PC-3 (cell line): ENCODE data around the gene KRTAP5-11. TPM values are rescaled to one million over a fixed set of nuclear protein-coding genes. Genes with fewer than 3 reads are reported as not detected.
"Not testable (repeated sequence)": the region's sequence is repeated elsewhere in the genome, so short reads cannot be mapped to it uniquely, and the experiment has no call there.

ENCODE experiments used
- ATAC-seq: fragments of 200-7000 bp; cut with Tn5 transposase; 2 replicates; pipeline ENCODE4 v1.9.1; 2020; ENCODE audit warnings: mild to moderate bottlenecking, moderate library complexity
- BruUV-seq: library from RNA; stranded (reverse); fragments of 400-500 nt; replicated peaks from 2 replicates; lab custom pipeline; 2021; lab: Mats Ljungman, UMichigan
- CTCF ChIA-PET: fragments of 300-600 bp; sonication (Branson Sonifier 250); formaldehyde crosslinking; loops from one replicate; lab custom pipeline; 2022; ENCODE audit warnings: antibody characterized with exemption; lab: Charles Lee
- POLR2A ChIA-PET: fragments of 300-600 bp; sonication (Branson Sonifier 250); formaldehyde crosslinking; loops from one replicate; lab custom pipeline; 2022; ENCODE audit warnings: antibody characterized with exemption; ENCODE audit not compliant: unreplicated experiment; lab: Charles Lee
- DNase-seq: peaks from one replicate; pipeline ENCODE4 v3.0.0-alpha.2; 2015
- H2AFZ ChIP-seq: fragments of 300-600 bp; sonication (generic); 2 replicates; pipeline ENCODE4 v1.6.0; 2016; ENCODE audit warnings: antibody characterized with exemption, low read length
- H3F3A ChIP-seq: fragments of 300-600 bp; sonication (generic); one replicate; pipeline ENCODE4 v1.6.0; 2017; ENCODE audit warnings: antibody characterized with exemption, low read length, control low read depth, mild to moderate bottlenecking; ENCODE audit not compliant: unreplicated experiment
- H3K27ac ChIP-seq: fragments of 300-600 bp; sonication (generic); 2 replicates; pipeline ENCODE4 v1.5.1; 2016; ENCODE audit warnings: mild to moderate bottlenecking, low read length
- H3K27me3 ChIP-seq: fragments of 300-600 bp; sonication (generic); 2 replicates; pipeline ENCODE4 v1.6.1; 2016; ENCODE audit warnings: low read length, mixed read lengths
- H3K36me3 ChIP-seq: fragments of 300-600 bp; sonication (generic); 2 replicates; pipeline ENCODE4 v1.6.1; 2016; ENCODE audit warnings: low read depth, mixed run types, low read length, mixed read lengths
- H3K4me1 ChIP-seq: fragments of 300-600 bp; sonication (generic); 2 replicates; pipeline ENCODE4 v1.5.1; 2016; ENCODE audit warnings: low read length; ENCODE audit not compliant: insufficient read depth
- H3K4me2 ChIP-seq: fragments of 300-600 bp; sonication (generic); 2 replicates; pipeline ENCODE4 v1.6.0; 2016; ENCODE audit warnings: low read length
- H3K4me3 ChIP-seq: fragments of 300-600 bp; sonication (generic); 2 replicates; pipeline ENCODE4 v1.5.1; 2016; ENCODE audit warnings: mild to moderate bottlenecking, low read length, mixed read lengths
- H3K79me2 ChIP-seq: fragments of 300-600 bp; sonication (generic); 2 replicates; pipeline ENCODE4 v1.6.1; 2017; ENCODE audit warnings: low read length, mixed read lengths
- H3K9ac ChIP-seq: fragments of 300-600 bp; sonication (generic); 2 replicates; pipeline ENCODE4 v1.6.0; 2016; ENCODE audit warnings: mild to moderate bottlenecking, low read length
- H3K9me2 ChIP-seq: fragments of 300-600 bp; sonication (generic); replicated peaks from 2 replicates; pipeline ENCODE4 v1.6.1; 2016; ENCODE audit warnings: mixed run types, low read length, mixed read lengths
- H3K9me3 ChIP-seq: fragments of 300-600 bp; sonication (generic); 2 replicates; pipeline ENCODE4 v1.6.1; 2016; ENCODE audit warnings: low read length, mixed read lengths
- H4K20me1 ChIP-seq: fragments of 300-600 bp; sonication (generic); 2 replicates; pipeline ENCODE4 v1.6.1; 2016; ENCODE audit warnings: low read length, mixed read lengths
- CTCF ChIP-seq: fragments of 300-600 bp; sonication (generic); conservative IDR thresholded peaks from 2 replicates; pipeline ENCODE4 v1.5.1; 2017; ENCODE audit warnings: antibody characterized with exemption, low read depth, mild to moderate bottlenecking, low read length
- EZH2 ChIP-seq: fragments of 300-600 bp; sonication (generic); IDR thresholded peaks from one replicate; pipeline ENCODE4 v1.6.1; 2017; ENCODE audit warnings: antibody characterized with exemption, mild to moderate bottlenecking, low read length; ENCODE audit not compliant: unreplicated experiment
- EZH2phosphoT487 ChIP-seq: fragments of 300-600 bp; sonication (generic); IDR thresholded peaks from 2 replicates; pipeline ENCODE4 v1.6.1; 2018; ENCODE audit warnings: mild to moderate bottlenecking, antibody characterized with exemption, low read length, borderline replicate concordance
- intact Hi-C: fragments of 100-400 bp; cut with micrococcal nuclease; formaldehyde crosslinking; loops from 2 replicates; pipeline ENCODE4 v1.9.0; 2023
- total RNA-seq: library from RNA; depleted of rRNA; stranded (reverse); fragments of >200 nt; gene quantifications from 2 replicates; pipeline ENCODE4 v1.2.3, GENCODE V29; 2014

Gene KRTAP5-11
- total RNA-seq, 1 experiment from 2014 or later, result not detected

- DNase-seq, result peak; percentile 70
- POLR2A ChIA-PET, result no interaction called here
Observed at GRCh38 chr11:71568704-71569349, 13.8 kb downstream of the KRTAP5-11 start.

GRCh38 chr11:71567633-71568032 is 15.0 kb downstream of the KRTAP5-11 start:
- POLR2A ChIA-PET, result interaction anchor here (0.6 kb wide), 1 partner anchor 15 kb away, joined by 6 read pairs; no protein-coding TSS in a partner anchor
- H2AFZ ChIP-seq, H3K27ac ChIP-seq, ATAC-seq, H3K9me3 ChIP-seq, H3K27me3 ChIP-seq, CTCF ChIA-PET, H3K4me2 ChIP-seq, H4K20me1 ChIP-seq, H3F3A ChIP-seq, H3K9me2 ChIP-seq, H3K4me3 ChIP-seq, intact Hi-C loops, BruUV-seq, H3K79me2 ChIP-seq, H3K9ac ChIP-seq, DNase-seq, H3K36me3 ChIP-seq: not testable (repeated sequence)
- 0 out of 2 replicates have a peak, but pooled peaks have one; percentile 21 for TF ChIP-seq CTCF
- H3K4me1 ChIP-seq, result peaks cover 17% of the 10 kb centered on the region

More at GRCh38 chr11:71568704-71569349, 13.8 kb downstream of the KRTAP5-11 start:
- no TSS peak for BruUV-seq
- ATAC-seq, result peak; percentile 90
- TF ChIP-seq EZH2 (no peak), CTCF (no peak), EZH2phosphoT487 (no peak)
- peak overlapping the region; percentile 14; the same call in 1 of the 2 replicates for H3K4me2 ChIP-seq
- no peak overlapping the region for H3K9ac ChIP-seq
- H3K9me3 ChIP-seq, result no peaks in the 10 kb centered on the region
- H3K4me3 ChIP-seq, result no peak overlapping the region
- intact Hi-C loops, result no loop called here
- no peaks in the 10 kb centered on the region for H3K9me2 ChIP-seq
- no peaks in the 10 kb centered on the region for H3K36me3 ChIP-seq
- CTCF ChIA-PET, result interaction anchor here (0.6 kb wide), 1 partner anchor 11 kb away, joined by 3 read pairs; no protein-coding TSS in a partner anchor
- H3K27ac ChIP-seq, result no peak overlapping the region
- H4K20me1 ChIP-seq, result no peaks in the 10 kb centered on the region
- H3K27me3 ChIP-seq, result no peaks in the 10 kb centered on the region
- H2AFZ ChIP-seq, result no peak overlapping the region
- H3F3A ChIP-seq, result no peaks in the 10 kb centered on the region
- no peaks in the 10 kb centered on the region for H3K79me2 ChIP-seq
- peaks cover 10% of the 10 kb centered on the region; the same call in 1 of the 2 replicates for H3K4me1 ChIP-seq

GRCh38 chr11:71566626-71567599 is 15.8 kb downstream of the KRTAP5-11 start:
- CTCF ChIA-PET, H4K20me1 ChIP-seq, H3K9me3 ChIP-seq, H3K9me2 ChIP-seq, H3F3A ChIP-seq, H3K79me2 ChIP-seq, H3K4me2 ChIP-seq, H3K4me3 ChIP-seq, H3K36me3 ChIP-seq, ATAC-seq, intact Hi-C loops, BruUV-seq, H2AFZ ChIP-seq, H3K27ac ChIP-seq, DNase-seq, H3K9ac ChIP-seq, H3K27me3 ChIP-seq: not testable (repeated sequence)
- POLR2A ChIA-PET, result interaction anchor here (0.6 kb wide), 1 partner anchor 14 kb away, joined by 6 read pairs; no protein-coding TSS in a partner anchor
- H3K4me1 ChIP-seq, result peaks cover 24% of the 10 kb centered on the region
